Motor neuron (in vitro differentiated cells): Measurements from ENCODE around the gene RTF1. TPM values are rescaled to one million over a fixed set of nuclear protein-coding genes. Genes with fewer than 3 reads are reported as not detected.
A peak's percentile ranks its signal among the peaks of the same experiment; 100 is the strongest.
"Not testable (repeated sequence)": the region's sequence is repeated elsewhere in the genome, so short reads cannot be mapped to it uniquely, and the experiment has no call there.

ENCODE experiments used
- ATAC-seq, 8 experiments: fragments of 200-7000 bp; cut with Tn5 transposase; replicated peaks in 6 of 8; 2 replicates each; pipeline ENCODE4 v1.8.0; 2021; ENCODE audit warnings: mild to moderate bottlenecking in 8 of 8, moderate library complexity in 8 of 8
- H3K27ac ChIP-seq, 2 donors: fragments of 250-450 bp; sonication (Bioruptor Pico); 2 replicates each; pipeline ENCODE4 v1.9.0; 2021; ENCODE audit warnings: antibody characterized with exemption in 2 of 2, mild to moderate bottlenecking in 2 of 2, moderate library complexity in 1 of 2
- H3K4me1 ChIP-seq, 2 donors: fragments of 250-450 bp; sonication (Bioruptor Pico); replicated peaks in 1 of 2; 2 replicates each; pipeline ENCODE4 v1.6.1; 2021; ENCODE audit warnings: antibody characterized with exemption in 2 of 2, mild to moderate bottlenecking in 2 of 2, moderate library complexity in 1 of 2
- H3K4me3 ChIP-seq, 5 donors: fragments of 250-450 bp; sonication (Bioruptor Pico); 2 replicates each; pipeline ENCODE4 v1.9.0; 2021; ENCODE audit warnings: antibody characterized with exemption in 5 of 5, mild to moderate bottlenecking in 5 of 5, moderate library complexity in 4 of 5
- WGBS, 10 experiments: fragments of 450-650 bp; shearing (Covaris generic); methylation state at CpG; one replicate each; pipeline ENCODE4 v1.0.0; 2022; 5-methylcytosine and 5-hydroxymethylcytosine counted together
- in situ Hi-C, 9 experiments: fragments of 400-800 bp; cut with MboI; loops; one replicate each; pipeline ENCODE4 v1.15.0; 2021; ENCODE audit warnings: low sequenced_read_pairs in 9 of 9, low pct_unique_long_range_greater_than_20kb in 2 of 9; ENCODE audit not compliant: unreplicated experiment in 9 of 9
- total RNA-seq, 8 experiments: library from RNA; unstranded; fragments of 300-600 nt; gene quantifications; 2 replicates each; pipeline versions ENCODE4 v1.2.3 to v1.2.4, GENCODE V29; 2022

Gene RTF1
- total RNA-seq, 8 experiments from 2014 or later, result 24.0 to 44.8 (median 35.9) TPM

DNA sequence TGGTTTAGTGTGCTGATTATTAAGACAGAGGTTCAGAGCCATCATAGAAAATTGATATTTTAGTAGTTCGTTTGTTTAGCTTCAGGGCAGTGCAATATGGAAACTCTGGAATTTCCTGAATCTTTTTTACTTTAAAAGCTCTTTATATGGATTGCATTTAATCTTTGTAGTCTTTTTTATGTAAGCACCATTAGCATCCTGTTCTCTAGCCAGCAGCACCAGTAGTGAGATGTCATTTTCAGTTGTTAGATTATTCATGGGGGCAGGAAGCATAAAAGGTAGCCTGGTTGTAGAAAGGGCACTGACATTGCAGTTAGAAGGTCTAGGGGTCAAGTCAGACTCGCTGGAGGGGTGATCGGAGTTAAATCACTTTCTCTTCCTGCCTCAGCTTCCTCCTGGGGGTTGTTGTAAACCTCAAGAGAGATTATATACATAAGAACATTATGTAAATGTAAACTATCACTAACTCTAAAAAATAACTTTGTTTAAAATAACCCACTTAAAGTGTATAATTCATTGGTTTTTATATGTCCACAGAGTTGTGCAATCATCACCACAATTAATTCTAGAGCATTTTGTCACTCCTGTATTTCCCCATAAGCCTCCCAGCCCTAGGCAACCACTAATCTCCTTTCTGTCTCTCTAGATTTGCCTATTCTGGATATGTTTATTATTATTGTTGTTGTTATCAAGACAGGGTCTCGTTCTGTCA lies 45.3 kb downstream of the RTF1 start:
- WGBS, 10 experiments, result 40 to 100% (median 82%) methylated on average over 1 to 4 of the region's 4 CpGs
- no peak overlapping the region for H3K27ac ChIP-seq
- in situ Hi-C loops, result no loop called here
- no peak overlapping the region for H3K4me3 ChIP-seq
- ATAC-seq, result peak in 3 of 8 experiments; percentile 20 to 78 (median 56)
- no peaks in the 10 kb centered on the region for H3K4me1 ChIP-seq

DNA sequence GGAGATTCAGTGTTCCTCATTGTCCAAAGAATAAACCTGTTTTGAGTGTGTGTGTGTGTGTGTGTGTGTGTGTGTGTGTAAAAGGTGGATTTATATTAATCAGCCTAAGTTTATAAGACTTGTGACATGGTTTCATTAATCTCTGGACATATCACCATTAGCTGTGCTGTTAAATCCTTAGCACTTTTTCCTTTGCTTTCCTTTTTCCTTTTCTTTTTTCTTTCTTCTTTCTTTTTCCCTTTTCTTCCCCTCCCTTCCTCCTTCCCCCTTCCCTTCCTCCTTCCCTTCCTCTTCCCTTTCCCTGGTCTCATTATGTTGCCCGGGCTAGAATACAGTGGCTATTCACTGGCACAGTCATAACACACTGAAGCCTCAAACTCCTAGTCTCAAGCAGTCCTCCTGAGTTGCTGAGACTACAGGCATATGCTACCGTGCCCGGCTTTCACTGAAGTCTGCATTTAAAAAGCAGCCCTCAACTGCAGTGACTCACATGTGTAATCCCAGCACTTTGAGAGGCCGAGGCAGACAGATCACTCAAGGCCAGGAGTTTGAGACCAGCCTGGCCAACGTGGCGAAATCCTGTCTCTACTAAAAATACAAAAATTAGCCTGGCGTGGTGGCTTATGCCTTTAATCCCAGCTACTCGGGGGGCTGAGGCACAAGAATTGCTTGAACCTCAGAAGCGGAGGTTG lies 48.1 kb downstream of the RTF1 start:
- WGBS, 10 experiments, result 43 to 100% (median 87%) methylated on average over 1 to 5 of the region's 9 CpGs; no CpG with 5 or more reads in 2 of the 10 experiments
- no peak for ATAC-seq
- Histone ChIP-seq H3K4me1 (no peaks in the 10 kb centered on the region), H3K27ac (no peak overlapping the region), H3K4me3 (no peak overlapping the region)
- in situ Hi-C loops, result no loop called here

- Histone ChIP-seq H3K4me3 (no peak overlapping the region), H3K27ac (no peak overlapping the region), H3K4me1 (no peaks in the 10 kb centered on the region)
- in situ Hi-C loops, result no loop called here
- ATAC-seq, result peak in 5 of 8 experiments; percentile 32 to 53 (median 51)
- 72 to 98% (median 92%) methylated on average over 3 to 8 of the region's 8 CpGs for WGBS, 10 experiments
These were observed 49.0 kb downstream of the RTF1 start for GRCh38 chr15:41465822-41466421.

- H3K4me1 ChIP-seq, result no peaks in the 10 kb centered on the region
- no peak overlapping the region for H3K27ac ChIP-seq
- no peak overlapping the region for H3K4me3 ChIP-seq
- in situ Hi-C loops, result no loop called here
- ATAC-seq, result no peak
- WGBS, 10 experiments, result 50 to 100% (median 98%) methylated on average over 1 to 3 of the region's 3 CpGs
These were observed 49.8 kb downstream of the RTF1 start for GRCh38 chr15:41466711-41467110.

DNA sequence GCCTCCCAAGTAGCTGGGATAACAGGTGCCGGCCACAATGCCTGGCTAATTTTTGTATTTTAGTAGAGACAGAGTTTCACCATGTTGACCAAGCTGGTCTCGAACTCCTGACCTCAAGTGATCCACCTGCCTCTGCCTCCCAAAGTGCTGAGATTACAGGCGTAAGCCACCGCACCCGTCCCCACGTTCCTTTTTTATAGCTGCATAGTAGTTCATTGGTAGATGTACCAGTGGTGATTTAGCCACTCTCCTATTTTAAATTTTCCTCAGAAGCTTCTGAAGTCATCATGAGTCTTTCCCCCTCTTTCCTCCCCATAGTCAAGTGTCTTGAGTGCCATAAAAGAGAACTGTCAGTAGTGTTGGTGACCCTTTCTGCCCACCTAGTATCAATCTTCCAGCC lies 52.7 kb downstream of the RTF1 start:
- H3K27ac ChIP-seq, H3K4me3 ChIP-seq, H3K4me1 ChIP-seq, ATAC-seq, in situ Hi-C loops: not testable (repeated sequence)
- WGBS, 10 experiments, result 91 to 100% (median 100%) methylated on average over 1 to 5 of the region's 6 CpGs; no CpG with 5 or more reads in 3 of the 10 experiments

DNA sequence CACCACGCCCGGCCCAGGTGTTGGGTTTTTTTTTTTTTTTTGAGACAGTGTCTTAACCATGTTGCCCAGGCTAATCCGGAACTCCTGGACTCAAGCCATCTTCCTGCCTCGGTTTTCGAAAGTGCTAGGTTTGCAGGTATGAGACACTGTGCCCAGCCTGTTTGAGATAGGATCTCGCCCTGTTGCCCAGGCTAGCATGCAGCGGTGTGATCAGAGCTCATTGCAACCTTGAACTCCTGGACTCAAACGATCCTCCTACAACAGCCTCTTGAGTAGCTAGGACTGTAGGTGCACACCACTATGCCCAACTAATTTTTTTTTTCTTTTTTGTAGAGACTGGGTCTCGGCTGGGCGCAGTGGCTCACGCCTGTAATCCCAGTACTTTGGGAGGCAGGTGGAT lies 56.5 kb downstream of the RTF1 start:
- H3K27ac ChIP-seq, result no peak overlapping the region
- H3K4me1 ChIP-seq, result no peaks in the 10 kb centered on the region
- no peak for ATAC-seq
- H3K4me3 ChIP-seq, result no peak overlapping the region
- WGBS, 10 experiments, result 80 to 100% (median 96%) methylated on average over 1 to 11 of the region's 11 CpGs; no CpG with 5 or more reads in 3 of the 10 experiments
- in situ Hi-C loops, result no loop called here

DNA sequence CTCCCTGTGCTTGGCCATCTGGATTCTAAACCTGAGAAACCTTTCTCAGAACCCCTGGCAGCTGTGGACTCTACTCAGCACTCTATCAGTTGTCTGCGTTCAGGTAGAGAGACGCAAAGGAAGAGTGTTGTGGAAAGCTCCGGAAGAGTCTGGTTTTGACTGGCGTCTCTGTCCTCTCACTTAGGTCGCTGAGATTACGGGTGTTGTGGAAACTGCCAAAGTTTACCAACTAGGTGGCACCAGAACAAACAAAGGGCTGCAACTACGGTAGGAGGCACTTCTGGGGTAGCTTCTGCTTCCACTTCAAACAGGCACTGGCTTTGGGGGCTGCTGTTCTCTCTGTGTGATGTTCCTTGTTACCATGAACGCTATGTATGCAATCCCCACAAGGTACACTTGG lies 57.5 kb downstream of the RTF1 start:
- Histone ChIP-seq H3K27ac (no peak overlapping the region), H3K4me1 (no peaks in the 10 kb centered on the region), H3K4me3 (no peak overlapping the region)
- in situ Hi-C loops, result no loop called here
- 82 to 100% (median 95%) methylated on average over 3 to 8 of the region's 8 CpGs; no CpG with 5 or more reads in 2 of the 10 experiments for whole genome bisulfite sequencing, 10 experiments
- ATAC-seq, result no peak

DNA sequence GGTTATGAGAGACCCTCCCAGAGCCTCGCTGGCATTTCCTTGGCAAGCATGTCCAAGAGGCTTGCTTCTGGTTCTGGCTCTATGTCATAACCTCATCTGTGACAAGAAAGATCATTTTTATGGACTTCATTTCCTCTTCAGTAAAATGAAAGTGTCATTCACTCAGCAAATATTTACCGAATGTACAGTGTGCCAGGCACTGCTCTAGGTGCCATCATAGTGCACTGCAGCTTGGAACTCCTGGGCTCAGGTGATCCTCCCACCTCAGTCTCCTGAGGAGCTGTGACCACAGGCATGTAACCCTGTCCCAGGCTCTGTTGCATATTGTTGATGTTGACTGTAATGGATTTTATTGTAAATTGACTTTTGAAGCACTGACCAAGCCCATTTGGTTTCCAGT lies 58.0 kb downstream of the RTF1 start:
- no peaks in the 10 kb centered on the region for H3K4me1 ChIP-seq
- H3K27ac ChIP-seq, result no peak overlapping the region
- WGBS, 10 experiments, result 20 to 100% (median 97%) methylated on average over 1 to 2 of the region's 2 CpGs; no CpG with 5 or more reads in 2 of the 10 experiments
- no peak for ATAC-seq
- no peak overlapping the region for H3K4me3 ChIP-seq
- in situ Hi-C loops, result no loop called here

GRCh38 chr15:41476416-41477048 lies 59.6 kb downstream of the RTF1 start:
- in situ Hi-C loops, result no loop called here
- Histone ChIP-seq H3K4me3 (no peak overlapping the region), H3K4me1 (no peaks in the 10 kb centered on the region), H3K27ac (no peak overlapping the region)
- WGBS, 10 experiments, result 77 to 100% (median 92%) methylated on average over 1 to 5 of the region's 5 CpGs; no CpG with 5 or more reads in 2 of the 10 experiments
- peak in 1 of 8 experiments; percentile 4 for ATAC-seq

DNA sequence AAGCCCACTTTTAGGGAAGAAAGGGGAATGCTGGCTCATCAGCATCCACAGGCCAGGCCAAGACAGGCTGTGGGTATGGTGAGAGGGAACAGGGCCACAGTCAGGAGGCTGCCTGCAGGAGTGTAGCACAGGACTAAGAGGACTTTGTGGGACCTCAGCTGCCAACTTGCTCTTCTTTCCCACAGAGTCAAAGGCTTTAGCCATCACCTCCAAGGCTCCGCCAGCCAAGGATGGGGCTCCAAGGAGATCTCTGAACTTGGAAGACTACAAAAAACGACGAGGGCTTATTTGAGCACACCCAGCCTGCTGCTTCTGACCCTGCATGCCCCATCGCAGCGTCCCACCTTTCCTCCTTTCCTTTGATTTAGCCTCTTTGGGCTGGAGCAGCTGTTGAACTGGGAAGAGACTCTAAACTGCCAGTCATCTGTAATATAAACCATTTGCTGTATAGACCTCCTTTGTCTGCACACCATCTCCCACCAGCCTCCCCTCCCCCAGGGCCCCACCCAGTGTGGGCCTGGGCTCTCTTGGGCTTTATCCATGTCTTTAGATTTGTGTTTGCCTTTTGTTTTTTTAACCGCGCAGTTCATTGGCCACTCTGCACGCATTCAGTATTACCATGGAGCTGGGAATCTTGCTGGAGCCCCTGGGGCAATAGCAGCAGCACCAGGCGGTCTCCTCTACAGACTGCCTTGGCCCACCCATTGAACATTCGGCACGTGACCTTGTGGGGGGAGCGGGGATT lies 63.7 kb downstream of the RTF1 start:
- H3K4me1 ChIP-seq, result no peaks in the 10 kb centered on the region
- no peak overlapping the region for H3K4me3 ChIP-seq
- no peak for ATAC-seq
- H3K27ac ChIP-seq, result no peak overlapping the region
- 91 to 100% (median 98%) methylated on average over 1 to 5 of the region's 12 CpGs; no CpG with 5 or more reads in 6 of the 10 experiments for WGBS, 10 experiments
- in situ Hi-C loops, result no loop called here

- WGBS, 10 experiments, result 85 to 100% (median 93%) methylated on average over 1 to 8 of the region's 9 CpGs; no CpG with 5 or more reads in 1 of the 10 experiments
- in situ Hi-C loops, result no loop called here
- no peak overlapping the region for H3K27ac ChIP-seq
- no peak for ATAC-seq
- H3K4me3 ChIP-seq, result no peak overlapping the region
- no peaks in the 10 kb centered on the region for H3K4me1 ChIP-seq
These were observed 65.4 kb downstream of the RTF1 start for GRCh38 chr15:41482110-41482877.

DNA sequence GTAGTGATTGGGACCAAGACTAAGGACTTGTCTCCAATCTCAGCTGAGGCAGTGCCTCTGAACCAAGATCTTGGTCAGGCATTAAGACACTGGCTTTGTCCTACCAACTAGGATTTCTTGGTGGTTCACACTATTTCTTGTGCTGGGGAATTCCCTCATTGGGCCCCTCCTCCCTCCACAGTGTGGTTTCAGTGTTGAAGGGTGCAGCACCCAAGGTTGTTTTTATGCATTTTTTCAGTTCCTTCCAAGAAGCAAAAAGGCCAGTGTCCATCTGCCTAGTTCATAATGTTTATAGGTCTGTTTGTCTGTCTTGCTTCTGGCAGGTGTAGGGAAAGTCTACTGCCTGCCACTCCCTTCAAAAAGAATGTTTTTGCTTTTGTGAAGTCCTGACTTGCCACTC lies 66.2 kb downstream of the RTF1 start:
- no peak overlapping the region for H3K4me3 ChIP-seq
- no peak for ATAC-seq
- H3K4me1 ChIP-seq, result no peaks in the 10 kb centered on the region
- in situ Hi-C loops, result no loop called here
- no peak overlapping the region for H3K27ac ChIP-seq
